GM19452 (cell line): ENCODE measurements around the gene NOCT.
"Not testable (repeated sequence)": the region's sequence is repeated elsewhere in the genome, so short reads cannot be mapped to it uniquely, and the experiment has no call there.

Source experiments
- ATAC-seq: cut with Tn5 transposase; IDR thresholded peaks from one replicate; pipeline ENCODE4 v1.9.1; 2021; ENCODE audit not compliant: unreplicated experiment

The NOCT gene

DNA sequence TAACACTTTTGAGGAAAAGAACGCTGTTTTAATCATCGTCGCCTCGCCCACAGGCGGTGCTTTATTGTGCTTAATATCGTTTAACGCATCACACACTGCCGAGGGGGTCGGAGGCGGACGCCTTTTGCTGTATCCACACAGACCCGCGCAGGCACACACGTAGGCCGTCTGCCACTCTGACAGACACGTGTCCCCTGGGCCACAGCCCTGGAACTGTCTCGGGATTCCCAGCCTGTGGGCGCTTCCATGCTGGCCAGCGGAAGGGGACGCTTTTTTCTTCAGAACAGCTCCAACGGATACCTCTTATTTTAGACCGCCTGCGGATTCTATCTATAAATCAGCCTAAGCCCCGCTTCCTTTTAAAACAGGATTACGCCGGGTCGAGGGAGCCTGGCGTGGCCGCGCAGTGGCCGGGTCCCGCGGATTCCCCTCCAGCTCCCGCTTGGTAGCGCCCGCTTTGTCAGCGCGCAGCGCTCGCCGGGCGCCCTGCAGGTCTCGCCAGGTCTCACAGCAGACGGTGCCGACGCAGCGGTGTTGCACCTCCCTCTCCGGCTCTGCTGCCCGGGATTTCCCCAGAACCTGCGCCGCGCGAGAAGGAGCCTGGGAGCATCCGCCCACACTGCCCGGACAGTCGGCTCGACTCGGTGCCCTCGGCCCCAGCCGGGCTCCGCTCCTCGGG, at the start of gene NOCT:
TSS of gene NOCT (plus strand) at position 513 of the 679 bp plus-strand sequence. CDS start 201 bp downstream, outside the sequence.
- peak; percentile 94 for ATAC-seq

- peak; percentile 98 for ATAC-seq
Observed at GRCh38 chr4:138967313-138967712, 48.3 kb upstream of the NOCT start.

GRCh38 chr4:138972956-138973801, 42.4 kb upstream of the NOCT start:
- ATAC-seq: no peak

DNA sequence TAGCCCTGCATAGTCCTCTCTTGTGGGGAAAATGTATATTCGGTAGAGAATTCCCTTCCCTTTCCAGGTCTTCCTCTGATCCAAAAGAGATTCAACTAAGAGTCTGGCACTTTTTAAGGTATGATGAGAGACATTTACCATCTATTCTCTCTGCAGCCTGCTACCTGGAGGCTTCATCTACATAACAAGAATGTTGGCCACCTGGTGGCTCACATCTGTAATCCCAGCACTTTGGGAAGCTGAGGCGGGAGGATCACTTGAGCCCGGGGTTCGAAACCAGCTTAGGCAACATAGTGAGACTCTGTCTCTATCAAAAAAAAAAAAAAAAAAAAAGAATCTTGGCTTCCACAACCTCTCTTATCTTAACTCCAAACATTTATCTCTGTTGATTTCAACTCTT, 40.4 kb upstream of the NOCT start:
- no peak for ATAC-seq

DNA sequence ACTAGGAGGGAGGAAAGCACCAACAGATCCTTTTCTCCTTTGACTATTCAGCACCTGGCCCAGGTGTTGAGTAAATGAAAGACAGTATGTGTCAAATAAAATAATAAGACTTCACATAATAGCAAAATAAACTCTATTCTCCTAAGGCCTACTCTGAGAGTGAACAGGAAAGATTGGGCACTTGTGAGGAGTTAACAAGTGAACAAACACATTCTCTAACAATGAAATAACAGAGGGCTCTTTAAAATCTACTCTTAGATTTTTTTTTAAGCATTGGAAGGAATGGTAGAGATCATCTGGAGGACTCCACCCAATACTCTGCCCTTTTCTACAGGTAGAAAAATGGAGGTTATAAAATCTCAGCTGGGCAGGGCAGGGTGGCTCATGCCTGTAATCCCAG, 39.1 kb upstream of the NOCT start:
- no peak for ATAC-seq

GRCh38 chr4:138977524-138977923, 38.1 kb upstream of the NOCT start:
- ATAC-seq: peak; percentile 94

DNA sequence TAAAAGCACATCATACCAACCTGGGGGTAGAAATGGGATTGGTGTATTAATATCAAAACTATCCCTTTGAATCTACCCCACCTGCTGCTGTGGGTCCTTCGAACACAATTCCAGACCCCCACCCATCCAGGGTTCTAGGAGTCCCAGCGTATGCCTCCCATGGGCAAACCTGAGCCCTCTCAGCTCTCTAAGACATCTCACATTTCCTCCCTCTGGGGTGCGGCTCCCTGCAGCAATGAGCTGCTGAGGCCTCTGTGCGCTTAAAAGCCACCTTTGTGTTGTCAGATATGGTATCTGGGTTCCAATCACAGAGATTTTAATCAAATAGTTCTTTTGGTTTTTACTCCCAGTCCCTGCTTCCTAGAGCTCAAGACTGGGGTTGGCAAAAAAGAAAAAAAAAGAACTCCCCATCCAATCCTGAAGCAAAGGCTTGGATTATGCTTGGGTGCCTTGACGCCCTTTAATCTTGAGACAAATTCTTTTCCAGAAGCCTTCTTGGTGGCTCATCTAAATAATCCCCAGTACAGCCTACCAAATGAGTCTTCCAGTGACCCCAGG, 37.5 kb upstream of the NOCT start:
- ATAC-seq: no peak

GRCh38 chr4:138978600-138978999, 37.0 kb upstream of the NOCT start:
- no peak for ATAC-seq

DNA sequence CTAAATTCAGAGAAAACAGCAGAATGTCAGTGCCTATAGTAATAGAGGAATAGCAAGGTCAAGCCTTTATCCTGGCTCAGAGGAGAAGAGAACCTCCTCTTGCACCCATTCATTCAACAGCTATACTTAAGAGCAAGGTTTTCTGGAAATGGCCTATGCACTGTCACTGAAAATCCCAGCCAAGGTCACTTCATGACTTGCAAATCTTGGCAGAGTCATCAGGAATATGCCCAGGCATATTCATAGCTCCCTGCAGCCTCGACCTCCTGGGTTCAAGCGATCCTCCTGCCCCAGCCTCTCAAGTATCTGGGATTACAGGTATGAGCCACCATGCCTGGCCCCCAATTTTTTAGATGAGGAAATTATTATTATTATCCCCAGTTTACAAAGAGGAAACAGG, 35.8 kb upstream of the NOCT start:
- ATAC-seq: no peak

DNA sequence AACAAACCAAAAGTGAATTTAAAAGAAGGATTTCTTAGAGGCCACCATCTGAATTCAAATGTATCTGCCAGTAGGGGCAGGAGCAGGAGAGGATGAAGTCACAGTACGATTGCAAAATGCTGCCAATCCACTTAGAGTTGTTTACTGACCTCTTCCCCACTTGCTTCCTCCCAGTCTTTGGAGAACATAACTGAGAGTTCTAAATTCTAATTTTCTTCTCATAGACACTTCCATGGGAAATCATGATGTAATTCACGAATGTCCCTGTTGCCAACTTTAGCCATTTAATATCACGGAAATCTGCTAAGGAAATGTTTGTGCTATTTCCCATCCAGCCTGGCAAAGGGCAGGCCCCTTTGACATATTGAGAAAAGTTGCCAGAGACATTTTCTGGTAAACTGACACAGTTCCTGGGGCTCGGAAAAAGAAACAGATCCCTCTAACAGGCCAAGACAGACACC, 33.6 kb upstream of the NOCT start:
- no peak for ATAC-seq

DNA sequence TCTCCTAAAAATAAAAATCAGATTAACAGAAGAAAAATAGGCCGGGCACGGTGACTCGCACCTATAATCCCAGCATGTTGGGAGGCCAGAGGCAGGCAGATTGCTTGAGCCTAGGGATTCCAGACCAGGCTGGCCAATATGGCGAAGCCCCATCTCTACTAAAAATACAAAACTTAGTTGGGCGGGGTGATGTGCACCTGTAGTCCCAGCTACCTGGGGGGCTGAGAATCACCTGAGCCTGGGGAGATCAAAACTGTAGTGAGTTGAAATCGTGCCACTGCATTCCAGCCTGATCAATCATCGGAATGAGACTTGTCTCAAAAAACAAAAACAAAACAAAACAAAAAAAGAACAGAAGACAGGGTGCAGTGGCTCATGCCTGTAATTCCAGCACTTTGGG, 32.8 kb upstream of the NOCT start:
- no peak for ATAC-seq

GRCh38 chr4:138983690-138984089, 31.9 kb upstream of the NOCT start:
- ATAC-seq: no peak

- no peak for ATAC-seq
Observed at GRCh38 chr4:138984647-138985046, 30.9 kb upstream of the NOCT start.

DNA sequence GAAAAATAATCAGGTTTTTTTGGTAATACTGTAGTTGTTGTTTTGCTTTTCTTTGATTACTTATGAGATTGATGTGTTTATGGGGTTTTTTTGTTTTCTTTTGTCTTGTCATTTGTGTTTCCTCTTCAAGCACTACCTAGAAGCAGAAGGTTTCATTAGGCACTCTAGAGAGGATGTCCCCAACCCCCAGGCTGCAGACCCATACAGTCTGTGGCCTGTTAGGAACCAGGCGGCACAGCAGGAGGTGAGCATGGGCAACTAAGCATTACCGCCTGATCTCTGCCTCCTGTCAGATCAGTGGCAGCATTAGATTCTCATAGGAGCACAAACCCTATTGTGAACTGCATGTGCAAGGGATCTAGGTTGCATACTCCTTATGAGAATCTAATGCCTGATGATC, 22.9 kb upstream of the NOCT start:
- no peak for ATAC-seq

- no peak for ATAC-seq
Observed at GRCh38 chr4:138996090-138996489, 19.5 kb upstream of the NOCT start.

DNA sequence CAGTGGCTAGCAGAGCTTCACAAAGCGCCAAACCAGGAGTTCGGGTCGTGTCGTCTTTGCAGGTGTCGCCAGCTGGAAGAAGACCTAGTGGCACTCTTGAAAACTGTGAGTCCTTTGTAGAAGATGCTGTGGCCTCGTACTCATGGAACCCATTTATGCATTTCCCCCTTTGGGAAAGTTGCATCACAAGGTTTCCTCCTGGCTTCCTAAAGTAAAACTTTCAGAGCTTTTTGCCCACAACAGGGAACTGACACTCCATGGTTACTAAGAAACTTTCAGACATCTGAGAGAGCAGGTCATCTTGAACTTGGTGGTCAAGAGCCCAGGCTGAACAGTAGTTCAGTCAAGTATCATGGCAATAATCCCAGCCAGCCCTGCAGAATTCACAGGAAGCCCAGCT, 15.9 kb upstream of the NOCT start:
- ATAC-seq: no peak

GRCh38 chr4:139000134-139000533, 15.4 kb upstream of the NOCT start:
- ATAC-seq: not testable (repeated sequence)

DNA sequence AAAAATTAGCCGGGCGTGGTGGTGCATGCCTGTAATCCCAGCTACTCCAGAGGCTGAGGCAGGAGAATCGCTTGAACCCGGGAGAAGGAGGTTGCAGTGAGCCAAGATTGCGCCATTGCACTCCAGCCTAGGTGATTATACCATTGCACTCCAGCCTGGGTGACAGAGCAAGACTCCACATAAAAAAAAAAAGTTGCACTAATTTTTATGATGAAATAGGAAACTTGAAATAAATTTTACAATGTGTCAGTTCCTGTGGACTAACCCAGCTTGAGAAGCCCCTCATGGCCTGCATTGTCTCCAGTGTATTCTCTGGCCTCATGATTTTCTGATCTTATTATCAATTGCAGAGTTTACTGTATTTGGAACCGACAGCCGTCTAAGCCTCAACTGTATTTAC, 14.2 kb upstream of the NOCT start:
- not testable (repeated sequence) for ATAC-seq

- ATAC-seq: not testable (repeated sequence)
Observed at GRCh38 chr4:139003668-139004067, 11.9 kb upstream of the NOCT start.

- no peak for ATAC-seq
Observed at GRCh38 chr4:139005774-139006173, 9.8 kb upstream of the NOCT start.

GRCh38 chr4:139007640-139008039, 7.9 kb upstream of the NOCT start:
- no peak for ATAC-seq

DNA sequence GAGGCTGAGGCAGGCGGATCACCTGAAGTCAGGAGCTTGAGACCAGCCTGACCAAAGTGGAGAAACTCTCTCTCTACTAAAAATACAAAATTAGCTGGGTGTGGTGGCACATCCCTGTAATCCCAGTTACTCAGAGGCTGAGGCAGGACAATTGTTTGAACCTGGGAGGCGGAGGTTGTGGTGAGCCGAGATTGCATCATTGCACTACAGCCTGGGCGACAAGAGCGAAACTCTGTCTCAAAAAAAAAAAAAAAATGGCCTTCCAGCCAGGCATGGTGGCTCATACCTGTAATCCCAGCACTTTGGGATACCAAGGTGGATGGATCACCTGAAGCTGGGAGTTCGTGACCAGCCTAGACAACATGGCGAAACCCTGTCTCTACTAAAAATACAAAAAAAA, 7.3 kb upstream of the NOCT start:
- ATAC-seq: not testable (repeated sequence)
